NCI-H82 treated with DMSO at 0.1 percent for 48 hours (cell line): ENCODE measurements around the gene PPP1R7.
"Not testable (repeated sequence)": the region's sequence is repeated elsewhere in the genome, so short reads cannot be mapped to it uniquely, and the experiment has no call there.

ENCODE experiments used
- DNase-seq: peaks from one replicate; lab custom pipeline; 2025; ENCODE audit not compliant: unreplicated experiment; lab: John Stamatoyannopoulos, UW

PPP1R7 gene

GRCh38 chr2:241149925-241150659, at the start of gene PPP1R7:
PPP1R7 (plus strand) TSS chr2:241150467; CDS start chr2:241150496, 29 bp downstream.
- peak; percentile 87 for DNase-seq

- peak; percentile 42 for DNase-seq
Observed at GRCh38 chr2:241102239-241102803, 47.9 kb upstream of the PPP1R7 start, which contains the start of gene MTERF4. MTERF4 (minus strand) TSS chr2:241102287; CDS start chr2:241102273, 14 bp downstream.

- DNase-seq, result no peak
Observed at GRCh38 chr2:241103176-241103595, 47.1 kb upstream of the PPP1R7 start.

GRCh38 chr2:241104611-241105010, 45.7 kb upstream of the PPP1R7 start:
- not testable (repeated sequence) for DNase-seq

GRCh38 chr2:241105641-241106040, 44.6 kb upstream of the PPP1R7 start:
- no peak for DNase-seq

- DNase-seq, result no peak
Observed at GRCh38 chr2:241107031-241107783, 43.1 kb upstream of the PPP1R7 start.

- no peak for DNase-seq
Observed at GRCh38 chr2:241108271-241109209, 41.7 kb upstream of the PPP1R7 start.

GRCh38 chr2:241109210-241110088, 40.8 kb upstream of the PPP1R7 start:
- DNase-seq, result no peak

GRCh38 chr2:241110089-241110606, 40.1 kb upstream of the PPP1R7 start:
- no peak for DNase-seq

GRCh38 chr2:241110607-241111439, 39.4 kb upstream of the PPP1R7 start:
- no peak for DNase-seq

GRCh38 chr2:241111440-241111805, 38.8 kb upstream of the PPP1R7 start:
- DNase-seq, result no peak

GRCh38 chr2:241112046-241112445, 38.2 kb upstream of the PPP1R7 start:
- DNase-seq, result no peak

- no peak for DNase-seq
Observed at GRCh38 chr2:241112592-241112991, 37.7 kb upstream of the PPP1R7 start.

- DNase-seq, result no peak
Observed at GRCh38 chr2:241114836-241115235, 35.4 kb upstream of the PPP1R7 start.

- no peak for DNase-seq
Observed at GRCh38 chr2:241115361-241115760, 34.9 kb upstream of the PPP1R7 start.

- DNase-seq, result no peak
Observed at GRCh38 chr2:241116606-241117560, 33.4 kb upstream of the PPP1R7 start.

- DNase-seq, result no peak
Observed at GRCh38 chr2:241118737-241119505, 31.3 kb upstream of the PPP1R7 start.
